Measurements from ENCODE around the gene PRKN.

- TF ChIP-seq CTCF (conservative IDR thresholded peaks at IDR 0.05), result no peak
- TF ChIP-seq EZH2 (IDR thresholded peaks at IDR 0.05; ENCODE audit: low read depth), result no peak
Observed at GRCh38 chr6:161348628-161348994, 1379.0 kb downstream of the PRKN start.
